Coronary artery (tissue), 2 donors: ENCODE data around the gene PRPF40A.

ENCODE experiments used
- DNase-seq: peaks from one replicate; pipeline ENCODE4 v3.0.0-alpha.2; 2017; ENCODE audit warnings: low spot score
- H3K27ac ChIP-seq, 2 donors: fragments of 200-600 bp; sonication (generic); one replicate each; pipeline ENCODE4 v1.5.1; 2016 to 2019
- H3K4me3 ChIP-seq: fragments of 200-600 bp; sonication (generic); 2 replicates; pipeline ENCODE4 v1.5.1; 2016; ENCODE audit warnings: mild to moderate bottlenecking, moderate library complexity
- CTCF ChIP-seq: fragments of 200-600 bp; sonication (generic); IDR thresholded peaks from one replicate; pipeline ENCODE4 v1.5.1; 2019; ENCODE audit warnings: antibody characterized with exemption

The PRPF40A gene

GRCh38 chr2:152695763-152696162 is 21.5 kb downstream of the PRPF40A start:
- H3K4me3 ChIP-seq, result no peak overlapping the region
- no peak for TF ChIP-seq CTCF
- H3K27ac ChIP-seq, result no peak overlapping the region
- no peak for DNase-seq

GRCh38 chr2:152694161-152694661 is 23.1 kb downstream of the PRPF40A start:
- no peak for DNase-seq
- Histone ChIP-seq H3K27ac (no peak overlapping the region), H3K4me3 (peak overlapping the region; percentile 50)
- no peak for TF ChIP-seq CTCF

GRCh38 chr2:152693033-152693432 is 24.2 kb downstream of the PRPF40A start:
- Histone ChIP-seq H3K27ac (no peak overlapping the region), H3K4me3 (no peak overlapping the region)
- no peak for TF ChIP-seq CTCF
- no peak for DNase-seq

GRCh38 chr2:152686321-152686720 is 30.9 kb downstream of the PRPF40A start:
- no peak for TF ChIP-seq CTCF
- Histone ChIP-seq H3K27ac (no peak overlapping the region), H3K4me3 (no peak overlapping the region)
- no peak for DNase-seq

GRCh38 chr2:152683400-152683799 is 33.9 kb downstream of the PRPF40A start:
- TF ChIP-seq CTCF, result no peak

GRCh38 chr2:152682663-152683062 is 34.6 kb downstream of the PRPF40A start:
- Histone ChIP-seq H3K4me3 (no peak overlapping the region), H3K27ac (no peak overlapping the region)
- no peak for TF ChIP-seq CTCF
- DNase-seq, result no peak

More at GRCh38 chr2:152683400-152683799, 33.9 kb downstream of the PRPF40A start:
- Histone ChIP-seq H3K27ac (no peak overlapping the region), H3K4me3 (no peak overlapping the region)
- DNase-seq, result no peak

- DNase-seq, result no peak
- no peak for TF ChIP-seq CTCF
- Histone ChIP-seq H3K27ac (no peak overlapping the region), H3K4me3 (no peak overlapping the region)
These were observed 38.5 kb downstream of the PRPF40A start for GRCh38 chr2:152678808-152679207.
